Measurements from ENCODE around the gene KDM7A.

Gene KDM7A

GRCh38 chr7:140048989-140049338 is 127.8 kb downstream of the KDM7A start:
- TF ChIP-seq CTCF (IDR thresholded peaks at IDR 0.05; ENCODE audit: control extremely low read depth, extremely low read depth, low read depth, missing control alignments) = no peak
- POLR2A ChIA-PET = no interaction called here
- DNase-seq (ENCODE audit: extremely low spot score) = no peak
- CTCF ChIA-PET = interaction anchor here (1.3 kb wide), 1 partner anchor 14 kb away, joined by 4 read pairs; the partner anchor contains the start of gene PARP12

- POLR2A ChIA-PET = no interaction called here
- DNase-seq (ENCODE audit: extremely low spot score) = no peak
- CTCF ChIA-PET = no interaction called here
- no peak for TF ChIP-seq CTCF (IDR thresholded peaks at IDR 0.05; ENCODE audit: control extremely low read depth, extremely low read depth, low read depth, missing control alignments)
Measured at GRCh38 chr7:140048138-140048537, 128.6 kb downstream of the KDM7A start.

- POLR2A ChIA-PET = no interaction called here
- TF ChIP-seq CTCF (IDR thresholded peaks at IDR 0.05; ENCODE audit: control extremely low read depth, extremely low read depth, low read depth, missing control alignments) = no peak
- DNase-seq (ENCODE audit: extremely low spot score) = no peak
- CTCF ChIA-PET = no interaction called here
Measured at GRCh38 chr7:140047197-140047596, 129.6 kb downstream of the KDM7A start.

GRCh38 chr7:140045697-140046096 is 131.1 kb downstream of the KDM7A start:
- ChIA-PET CTCF (interaction anchor here (1.3 kb wide), 1 partner anchor 16 kb away, joined by 4 read pairs; no protein-coding TSS in a partner anchor), POLR2A (no interaction called here)
- DNase-seq (ENCODE audit: extremely low spot score) = no peak
- TF ChIP-seq CTCF (IDR thresholded peaks at IDR 0.05; ENCODE audit: control extremely low read depth, extremely low read depth, low read depth, missing control alignments) = no peak

- no peak for DNase-seq (ENCODE audit: extremely low spot score)
- no peak for TF ChIP-seq CTCF (IDR thresholded peaks at IDR 0.05; ENCODE audit: control extremely low read depth, extremely low read depth, low read depth, missing control alignments)
- ChIA-PET POLR2A (no interaction called here), CTCF (interaction anchor here (0.7 to 1.3 kb wide), 2 partner anchors 9 to 17 kb away, joined by 3 to 4 read pairs; no protein-coding TSS in a partner anchor)
Measured at GRCh38 chr7:140044251-140044650, 132.5 kb downstream of the KDM7A start.

GRCh38 chr7:140042386-140042670 is 134.5 kb downstream of the KDM7A start:
- no peak for DNase-seq (ENCODE audit: extremely low spot score)
- CTCF ChIA-PET = interaction anchor here (1.0 kb wide), 1 partner anchor 13 kb away, joined by 3 read pairs; no protein-coding TSS in a partner anchor
- TF ChIP-seq CTCF (IDR thresholded peaks at IDR 0.05; ENCODE audit: control extremely low read depth, extremely low read depth, low read depth, missing control alignments) = no peak
- POLR2A ChIA-PET = no interaction called here

Measured in GM10248 (cell line).